CD4-positive, alpha-beta T cell treated with Interleukin-6 at 100 ng/mL for 8 hours (primary cell): Measurements from ENCODE around the gene CNGA1.

ENCODE experiments used
- DNase-seq: peaks from one replicate; pipeline ENCODE4 v3.0.0-alpha.2; 2020; ENCODE audit warnings: mixed read lengths, low spot score

Gene CNGA1

DNA sequence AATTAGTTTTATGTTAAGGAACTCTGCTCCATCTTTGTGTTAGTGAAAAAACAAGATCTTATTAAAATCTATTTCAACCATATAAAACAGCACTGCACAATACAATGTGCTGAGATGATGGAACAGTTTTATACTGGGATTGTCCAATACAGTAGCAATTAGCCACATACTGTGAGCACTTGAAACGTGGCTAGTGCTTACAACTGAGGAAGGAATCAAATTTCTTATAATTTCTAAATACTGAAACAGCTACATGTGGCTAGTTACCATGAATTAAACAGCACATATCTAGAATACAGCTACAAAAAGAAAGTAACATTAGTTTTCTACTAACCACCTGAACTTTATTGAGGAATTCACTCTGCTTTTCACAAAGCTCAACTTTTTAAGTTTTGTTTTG, 116.8 kb downstream of the CNGA1 start:
- no peak for DNase-seq

DNA sequence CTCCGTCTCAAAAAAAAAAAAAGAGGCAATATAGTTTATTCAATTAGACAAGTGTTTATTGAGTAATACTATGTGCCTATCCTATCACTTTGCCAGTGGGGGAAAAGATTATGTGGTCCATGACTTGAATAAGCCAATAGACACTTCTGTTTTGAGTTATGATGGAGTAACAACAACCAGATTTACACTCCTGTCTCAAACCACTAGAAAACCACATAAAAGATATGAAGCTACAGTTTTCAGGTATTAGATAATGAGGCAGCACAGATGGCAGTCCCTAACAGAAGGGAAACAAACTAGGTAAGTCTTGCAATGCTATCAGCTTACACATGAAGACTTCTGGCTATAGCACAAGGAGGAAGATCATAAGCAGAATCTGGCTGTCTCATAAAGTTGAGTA, 124.6 kb downstream of the CNGA1 start:
- no peak for DNase-seq
